GM19468 (cell line): ENCODE data around the gene RAB8A.
"Not testable (repeated sequence)": the region's sequence is repeated elsewhere in the genome, so short reads cannot be mapped to it uniquely, and the experiment has no call there.

Experiments
- ATAC-seq: cut with Tn5 transposase; IDR thresholded peaks from one replicate; pipeline ENCODE4 v1.9.1; 2021; ENCODE audit warnings: mild to moderate bottlenecking, moderate library complexity, moderate number of reproducible peaks; ENCODE audit not compliant: unreplicated experiment; ENCODE audit errors: extremely low read depth

Gene RAB8A

GRCh38 chr19:16106121-16106520, 5.6 kb upstream of the RAB8A start:
- ATAC-seq: no peak

GRCh38 chr19:16111909-16112752, 442 bp downstream of the RAB8A start:
- ATAC-seq: no peak

- ATAC-seq: no peak
Measured at GRCh38 chr19:16112778-16113177, 1.1 kb downstream of the RAB8A start.

GRCh38 chr19:16113727-16114126, 2.0 kb downstream of the RAB8A start:
- no peak for ATAC-seq

GRCh38 chr19:16115301-16116039, 3.8 kb downstream of the RAB8A start:
- ATAC-seq: no peak

GRCh38 chr19:16116067-16116466, 4.4 kb downstream of the RAB8A start:
- no peak for ATAC-seq

- no peak for ATAC-seq
Measured at GRCh38 chr19:16117594-16118033, 5.9 kb downstream of the RAB8A start.

GRCh38 chr19:16118489-16119033, 6.9 kb downstream of the RAB8A start:
- peak; percentile 58 for ATAC-seq

- not testable (repeated sequence) for ATAC-seq
Measured at GRCh38 chr19:16119075-16119857, 7.6 kb downstream of the RAB8A start.

- no peak for ATAC-seq
Measured at GRCh38 chr19:16121141-16121540, 9.5 kb downstream of the RAB8A start.

GRCh38 chr19:16121967-16122366, 10.3 kb downstream of the RAB8A start:
- ATAC-seq: no peak

- no peak for ATAC-seq
Measured at GRCh38 chr19:16124953-16125352, 13.3 kb downstream of the RAB8A start.

GRCh38 chr19:16125737-16126495, 14.2 kb downstream of the RAB8A start:
- no peak for ATAC-seq

- no peak for ATAC-seq
Measured at GRCh38 chr19:16127080-16127479, 15.4 kb downstream of the RAB8A start.

- ATAC-seq: no peak
Measured at GRCh38 chr19:16127776-16128371, 16.2 kb downstream of the RAB8A start.

- ATAC-seq: no peak
Measured at GRCh38 chr19:16131648-16132047, 20.0 kb downstream of the RAB8A start.

- no peak for ATAC-seq
Measured at GRCh38 chr19:16133818-16134217, 22.1 kb downstream of the RAB8A start.

- ATAC-seq: no peak
Measured at GRCh38 chr19:16134510-16134909, 22.8 kb downstream of the RAB8A start.

GRCh38 chr19:16135430-16136127, 23.9 kb downstream of the RAB8A start:
- no peak for ATAC-seq
